HepG2 (cell line): Measurements from ENCODE around the gene CMTM3. TPM values are rescaled to one million over a fixed set of nuclear protein-coding genes. Genes with fewer than 3 reads are reported as not detected.

Experiments used
- ATF7 ChIP-seq, 2 experiments: fragments of 450-650 bp in 1 of 2; sonication (generic) in 1 of 2; formaldehyde crosslinking in 1 of 2; IDR thresholded peaks; 2 replicates each; pipeline versions ENCODE4 v1.4.0 to v1.6.1; 2016 to 2020; ENCODE audit warnings: antibody characterized with exemption in 1 of 2, mild to moderate bottlenecking in 1 of 2, missing genetic modification reagents in 1 of 2
- BATF2 ChIP-seq: sonication (generic); formaldehyde crosslinking; IDR thresholded peaks from 2 replicates; pipeline ENCODE4 v1.8.0; 2022; ENCODE audit warnings: mild to moderate bottlenecking, missing genetic modification reagents, moderate library complexity
- KDM6A ChIP-seq: IDR thresholded peaks from 2 replicates; pipeline ENCODE4 v1.6.1; 2016; ENCODE audit warnings: low read depth
- MLXIP ChIP-seq: sonication (generic); formaldehyde crosslinking; IDR thresholded peaks from 2 replicates; pipeline ENCODE4 v1.9.0; 2021; ENCODE audit warnings: missing genetic modification reagents, borderline replicate concordance
- PBX3 ChIP-seq: sonication (generic); formaldehyde crosslinking; IDR thresholded peaks from 2 replicates; pipeline ENCODE4 v1.8.1; 2023; ENCODE audit warnings: missing genetic modification reagents, inconsistent platforms, borderline replicate concordance
- PPARG ChIP-seq: conservative IDR thresholded peaks from 2 replicates; pipeline ENCODE4 v1.6.1; 2016; ENCODE audit warnings: missing biosample characterization, missing genetic modification reagents
- RBAK ChIP-seq: sonication (generic); formaldehyde crosslinking; IDR thresholded peaks from 2 replicates; pipeline ENCODE4 v1.5.1; 2020; ENCODE audit warnings: mild to moderate bottlenecking, missing genetic modification reagents
- RBM22 ChIP-seq: fragments of 200-400 bp; formaldehyde crosslinking; optimal IDR thresholded peaks from 2 replicates; pipeline ENCODE3; 2017; ENCODE audit warnings: mild to moderate bottlenecking, low read length, moderate library complexity
- SMARCE1 ChIP-seq: fragments of 450-650 bp; IDR thresholded peaks from 2 replicates; pipeline ENCODE4 v1.6.1; 2017; ENCODE audit warnings: borderline replicate concordance
- STAT5B ChIP-seq: sonication (generic); formaldehyde crosslinking; IDR thresholded peaks from 2 replicates; pipeline ENCODE4 v1.4.0; 2020; ENCODE audit warnings: missing genetic modification reagents
- TMF1 ChIP-seq: sonication (generic); formaldehyde crosslinking; IDR thresholded peaks from 2 replicates; pipeline ENCODE4 v1.8.1; 2022; ENCODE audit warnings: low read depth, missing genetic modification reagents
- ZBTB38 ChIP-seq: sonication (generic); formaldehyde crosslinking; IDR thresholded peaks from 2 replicates; pipeline ENCODE4 v1.5.1; 2020; ENCODE audit warnings: mild to moderate bottlenecking, missing genetic modification reagents
- ZFP1 ChIP-seq: IDR thresholded peaks from 2 replicates; pipeline ENCODE4 v1.6.1; 2016
- ZNF709 ChIP-seq: sonication (generic); formaldehyde crosslinking; IDR thresholded peaks from 2 replicates; pipeline ENCODE4 v1.5.0; 2020; ENCODE audit warnings: mild to moderate bottlenecking, missing genetic modification reagents
- ZNF781 ChIP-seq: sonication (generic); formaldehyde crosslinking; IDR thresholded peaks from 2 replicates; pipeline ENCODE4 v1.5.1; 2020; ENCODE audit warnings: borderline replicate concordance, mild to moderate bottlenecking, missing genetic modification reagents; ENCODE audit errors: not compliant biosample characterization
- ZNF784 ChIP-seq: sonication (generic); formaldehyde crosslinking; IDR thresholded peaks from 2 replicates; pipeline ENCODE4 v1.5.1; 2020; ENCODE audit warnings: missing genetic modification reagents, mild to moderate bottlenecking, borderline replicate concordance
- polyA plus RNA-seq, 8 experiments: library from polyadenylated mRNA; depleted of rRNA in 3 of 8; stranded (reverse) in 7 of 8; unstranded in 1 of 8; fragments of >200 nt; fragmentation: Illumina TruSeq in 4 of 8; extraction: Trizol in 4 of 8; gene quantifications; 2 replicates each; pipeline versions ENCODE4 v1.2.1 to v1.2.3, GENCODE V29; 2011 to 2016; ENCODE audit warnings: low read depth in 4 of 8, missing spikeins in 1 of 8, mixed read lengths in 1 of 8; ENCODE audit not compliant: insufficient read depth in 1 of 8
- total RNA-seq, 5 experiments: library from RNA; depleted of rRNA; stranded (reverse); fragments of >200 nt; fragmentation: Illumina TruSeq; extraction: Trizol; gene quantifications; 2 replicates each; pipeline ENCODE4 v1.2.3, GENCODE V29; 2016; ENCODE audit warnings: low read depth in 1 of 5
- TF ChIP-seq, protein P1 (sequence below), 2 experiments: sonication (generic) in 1 of 2; formaldehyde crosslinking in 1 of 2; IDR thresholded peaks; 2 replicates each; pipeline versions ENCODE4 v1.4.0 to v1.6.1; 2016 to 2020; ENCODE audit warnings: borderline replicate concordance in 1 of 2, low read depth in 1 of 2, mild to moderate bottlenecking in 1 of 2, missing genetic modification reagents in 1 of 2

The CMTM3 gene
- total and polyA plus RNA-seq, 2 of the 13 experiments (the other 11 are each of a cell fraction or from before 2014, with no cell fraction given) = 29.2 to 48.7 TPM

DNA sequence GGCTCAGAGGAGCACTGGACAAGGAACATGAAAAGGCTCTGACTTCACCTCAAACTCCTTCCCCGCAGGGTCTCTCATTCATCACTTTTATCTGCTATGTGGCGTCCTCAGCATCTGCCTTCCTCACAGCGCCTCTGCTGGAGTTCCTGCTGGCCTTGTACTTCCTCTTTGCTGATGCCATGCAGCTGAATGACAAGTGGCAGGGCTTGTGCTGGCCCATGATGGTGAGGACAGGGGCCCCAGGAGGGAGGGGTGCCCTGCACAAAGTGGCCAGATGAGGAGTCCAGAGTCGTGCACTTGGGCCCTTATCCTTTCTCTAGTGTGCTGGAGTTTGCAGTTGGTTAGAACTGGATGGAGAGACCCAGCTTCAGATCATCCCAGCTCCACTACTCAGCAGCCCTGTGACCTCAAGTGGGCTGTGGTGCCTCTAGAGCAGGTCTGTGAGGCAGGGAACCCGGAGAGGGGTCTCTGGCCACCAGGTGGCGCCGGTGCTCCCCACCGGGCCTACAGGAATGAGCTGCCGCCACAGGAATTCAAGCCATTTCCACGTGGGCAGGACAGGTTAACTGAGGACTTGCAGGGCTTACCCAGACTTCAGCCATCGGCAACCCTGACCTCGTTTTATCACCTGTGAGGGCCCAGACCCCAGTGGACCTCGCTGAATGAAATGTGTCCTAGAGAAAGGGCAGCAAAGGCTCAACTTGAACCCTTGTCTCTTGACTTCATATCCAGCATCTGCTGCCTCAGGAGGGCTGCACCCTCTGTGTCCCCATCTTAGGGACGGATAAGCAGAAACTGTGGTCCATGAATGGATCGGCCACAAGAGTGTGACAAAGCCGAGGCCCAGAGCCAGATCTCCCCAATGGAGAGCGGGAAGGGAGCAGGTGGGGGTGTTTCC lies 4.0 kb downstream of the CMTM3 start (continued):
- TF ChIP-seq, protein P1, sequence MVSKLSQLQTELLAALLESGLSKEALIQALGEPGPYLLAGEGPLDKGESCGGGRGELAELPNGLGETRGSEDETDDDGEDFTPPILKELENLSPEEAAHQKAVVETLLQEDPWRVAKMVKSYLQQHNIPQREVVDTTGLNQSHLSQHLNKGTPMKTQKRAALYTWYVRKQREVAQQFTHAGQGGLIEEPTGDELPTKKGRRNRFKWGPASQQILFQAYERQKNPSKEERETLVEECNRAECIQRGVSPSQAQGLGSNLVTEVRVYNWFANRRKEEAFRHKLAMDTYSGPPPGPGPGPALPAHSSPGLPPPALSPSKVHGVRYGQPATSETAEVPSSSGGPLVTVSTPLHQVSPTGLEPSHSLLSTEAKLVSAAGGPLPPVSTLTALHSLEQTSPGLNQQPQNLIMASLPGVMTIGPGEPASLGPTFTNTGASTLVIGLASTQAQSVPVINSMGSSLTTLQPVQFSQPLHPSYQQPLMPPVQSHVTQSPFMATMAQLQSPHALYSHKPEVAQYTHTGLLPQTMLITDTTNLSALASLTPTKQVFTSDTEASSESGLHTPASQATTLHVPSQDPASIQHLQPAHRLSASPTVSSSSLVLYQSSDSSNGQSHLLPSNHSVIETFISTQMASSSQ (IDR thresholded peaks at IDR 0.05; ENCODE audit: low read depth) = no peak
- TF ChIP-seq, protein P1 (CRISPR knock-in tag; IDR thresholded peaks at IDR 0.05; ENCODE audit: borderline replicate concordance) = peak; percentile 46; the same call in 1 of the 2 replicates
- no peak for TF ChIP-seq ATF7 (IDR thresholded peaks at IDR 0.05)
- peak; percentile 81; the same call in 1 of the 2 replicates for TF ChIP-seq ATF7 (CRISPR knock-in tag; IDR thresholded peaks at IDR 0.05)
- TF ChIP-seq RBAK (CRISPR knock-in tag) = no peak
- no peak for TF ChIP-seq BATF2
- TF ChIP-seq TMF1 (CRISPR knock-in tag) = peak; percentile 83
- TF ChIP-seq KDM6A = no peak
- TF ChIP-seq SMARCE1 = no peak
- TF ChIP-seq PPARG = peak; percentile 78
- TF ChIP-seq ZBTB38 = no peak; the same call in 1 of the 2 replicates
- no peak for TF ChIP-seq RBM22
- TF ChIP-seq ZNF781 (CRISPR knock-in tag) = peak; percentile 85
- no peak for TF ChIP-seq STAT5B (CRISPR knock-in tag)
- no peak for TF ChIP-seq PBX3 (CRISPR knock-in tag)
- no peak for TF ChIP-seq ZFP1
- TF ChIP-seq ZNF709 (CRISPR knock-in tag) = peak; percentile 75
- TF ChIP-seq ZNF784 = 0 out of 2 replicates have a peak, but pooled peaks have one; percentile 75
- no peak for TF ChIP-seq MLXIP (CRISPR knock-in tag)
